ENCODE data around the gene FJX1.

Gene FJX1

DNA sequence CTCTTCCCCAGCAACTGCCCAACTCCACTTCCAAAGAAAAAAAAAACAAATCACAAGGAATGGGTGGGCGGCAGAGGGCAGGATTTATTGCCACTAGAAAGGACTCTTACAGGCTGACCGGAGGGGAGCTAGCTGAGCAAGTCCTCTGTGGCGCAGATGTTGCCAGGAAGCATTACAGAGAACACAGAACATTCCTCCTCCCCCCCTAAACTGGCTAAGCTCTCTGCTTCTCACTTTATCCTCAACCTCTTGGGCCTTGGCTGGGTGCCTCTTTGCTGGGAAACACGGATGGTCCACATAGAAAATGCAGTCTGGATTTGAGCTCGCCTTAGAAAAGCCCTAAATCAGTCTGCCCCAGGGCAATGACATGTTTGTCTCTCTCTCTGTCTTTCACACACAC lies 12.6 kb upstream of the FJX1 start:
- 47% methylated on average over 5 of the region's 5 CpGs for WGBS
- Histone ChIP-seq H3K4ac (ENCODE audit: low read depth in 1 of 2, low read length in 2 of 2) (no peak overlapping the region), H3K4me1 (ENCODE audit: control insufficient read depth, insufficient read depth, low read depth, low read length) (no peaks in the 10 kb centered on the region), H3K36me3 (ENCODE audit: control insufficient read depth in 1 of 2, insufficient read depth in 2 of 2, low read depth in 1 of 2, low read length in 2 of 2) (no peaks in the 10 kb centered on the region), H3K79me1 (replicated peaks; ENCODE audit: low read length, poor library complexity, severe bottlenecking) (no peaks in the 10 kb centered on the region), H3K14ac (ENCODE audit: low read length in 2 of 2) (no peak overlapping the region), H2AK5ac (ENCODE audit: low read length, severe bottlenecking) (no peak overlapping the region), H4K8ac (ENCODE audit: low read length) (no peak overlapping the region), H2AFZ (ENCODE audit: low read depth, low read length) (no peak overlapping the region), H3K23ac (ENCODE audit: low read length in 2 of 2) (no peak overlapping the region), H2BK5ac (ENCODE audit: low read depth, low read length, poor library complexity, severe bottlenecking) (no peak overlapping the region), H3K4me2 (ENCODE audit: low read length, poor library complexity, severe bottlenecking) (no peak overlapping the region), H3K9me3 (ENCODE audit: control insufficient read depth, low read length) (no peaks in the 10 kb centered on the region), H3K4me3 (ENCODE audit: insufficient read depth in 1 of 2, low read depth in 1 of 2, low read length in 2 of 2) (peak overlapping the region in 1 of 2 experiments; percentile 8), H2BK12ac (ENCODE audit: low read length in 2 of 2) (no peak overlapping the region), H2BK15ac (ENCODE audit: low read depth, poor library complexity, severe bottlenecking) (no peak overlapping the region), H2BK120ac (ENCODE audit: low read depth, low read length) (no peak overlapping the region), H3K27me3 (ENCODE audit: control insufficient read depth in 1 of 2, insufficient read depth in 1 of 2, low read length in 2 of 2) (peaks cover 0 to 43% of the 10 kb centered on the region in 2 experiments), H3K9ac (ENCODE audit: low read length) (peak overlapping the region; percentile 39), H3K27ac (ENCODE audit: low read length, poor library complexity, severe bottlenecking) (no peak overlapping the region), H4K91ac (ENCODE audit: low read length) (no peak overlapping the region), H3K18ac (ENCODE audit: low read depth in 1 of 2, low read length in 2 of 2) (no peak overlapping the region)
- DNase-seq: no peak

DNA sequence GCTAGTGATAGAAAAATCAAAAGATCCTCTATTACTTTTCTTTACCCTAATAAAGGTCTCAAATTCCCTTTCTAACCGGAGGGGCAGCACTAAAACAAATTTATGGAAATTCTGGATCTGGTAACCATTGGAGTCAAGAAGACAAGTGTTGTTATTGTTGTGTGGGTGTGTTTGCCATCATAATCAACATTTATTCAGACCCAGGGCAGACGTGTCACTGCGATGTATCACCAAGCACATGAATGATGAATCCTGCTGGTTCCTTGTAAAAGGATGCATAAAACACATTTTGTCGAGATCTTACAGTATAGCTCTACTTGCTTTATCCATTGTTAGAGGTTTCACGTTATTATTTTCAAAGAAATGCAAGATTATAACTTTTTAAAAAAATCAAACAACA lies 12.1 kb upstream of the FJX1 start:
- WGBS: 93% methylated on average over 3 of the region's 5 CpGs
- H3K18ac ChIP-seq (ENCODE audit: low read depth in 1 of 2, low read length in 2 of 2): no peak overlapping the region

DNA sequence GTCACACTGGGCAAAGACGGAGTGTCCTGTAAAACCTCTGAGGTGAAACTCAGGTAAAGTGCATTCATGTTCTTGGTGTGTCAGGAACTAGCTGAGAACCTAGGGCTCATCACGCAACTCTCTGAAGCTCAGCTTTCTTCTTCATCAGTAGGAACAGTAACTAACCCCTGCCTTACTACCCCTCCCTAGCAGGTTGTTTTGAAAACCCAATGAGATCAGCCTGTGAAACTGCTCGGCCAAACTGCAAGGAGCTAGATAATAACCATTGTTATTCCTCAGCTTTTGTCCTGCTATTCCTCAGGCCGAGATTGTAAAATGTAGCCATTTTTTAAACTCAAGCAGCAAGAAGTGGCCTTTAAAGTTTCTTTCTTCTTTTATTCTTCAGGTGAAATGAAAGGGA lies 9.8 kb upstream of the FJX1 start:
- Histone ChIP-seq H3K23ac (ENCODE audit: low read length in 2 of 2) (no peak overlapping the region), H2AFZ (ENCODE audit: low read depth, low read length) (no peak overlapping the region), H3K9me3 (ENCODE audit: control insufficient read depth, low read length) (no peaks in the 10 kb centered on the region), H4K8ac (ENCODE audit: low read length) (no peak overlapping the region), H2BK15ac (ENCODE audit: low read depth, poor library complexity, severe bottlenecking) (no peak overlapping the region), H3K9ac (ENCODE audit: low read length) (no peak overlapping the region), H2BK12ac (ENCODE audit: low read length in 2 of 2) (no peak overlapping the region), H2BK120ac (ENCODE audit: low read depth, low read length) (no peak overlapping the region), H4K91ac (ENCODE audit: low read length) (no peak overlapping the region), H3K4ac (ENCODE audit: low read depth in 1 of 2, low read length in 2 of 2) (no peak overlapping the region), H3K4me2 (ENCODE audit: low read length, poor library complexity, severe bottlenecking) (no peak overlapping the region), H3K36me3 (ENCODE audit: control insufficient read depth in 1 of 2, insufficient read depth in 2 of 2, low read depth in 1 of 2, low read length in 2 of 2) (no peaks in the 10 kb centered on the region), H3K14ac (ENCODE audit: low read length in 2 of 2) (no peak overlapping the region), H3K27ac (ENCODE audit: low read length, poor library complexity, severe bottlenecking) (no peak overlapping the region), H3K18ac (ENCODE audit: low read depth in 1 of 2, low read length in 2 of 2) (no peak overlapping the region), H3K4me1 (ENCODE audit: control insufficient read depth, insufficient read depth, low read depth, low read length) (no peaks in the 10 kb centered on the region), H3K79me1 (replicated peaks; ENCODE audit: low read length, poor library complexity, severe bottlenecking) (no peaks in the 10 kb centered on the region), H3K27me3 (ENCODE audit: control insufficient read depth in 1 of 2, insufficient read depth in 1 of 2, low read length in 2 of 2) (peaks cover 0 to 57% of the 10 kb centered on the region in 2 experiments), H3K4me3 (ENCODE audit: insufficient read depth in 1 of 2, low read depth in 1 of 2, low read length in 2 of 2) (no peak overlapping the region), H2AK5ac (ENCODE audit: low read length, severe bottlenecking) (no peak overlapping the region), H2BK5ac (ENCODE audit: low read depth, low read length, poor library complexity, severe bottlenecking) (no peak overlapping the region)
- no peak for DNase-seq
- 70% methylated on average over 4 of the region's 4 CpGs for WGBS

More for the DNA sequence above, 12.1 kb upstream of the FJX1 start:
- DNase-seq: no peak
- no peak overlapping the region for H2BK5ac ChIP-seq (ENCODE audit: low read depth, low read length, poor library complexity, severe bottlenecking)
- H2AK5ac ChIP-seq (ENCODE audit: low read length, severe bottlenecking): no peak overlapping the region
- H3K36me3 ChIP-seq (ENCODE audit: control insufficient read depth in 1 of 2, insufficient read depth in 2 of 2, low read depth in 1 of 2, low read length in 2 of 2): no peaks in the 10 kb centered on the region
- no peak overlapping the region for H3K14ac ChIP-seq (ENCODE audit: low read length in 2 of 2)
- H2BK15ac ChIP-seq (ENCODE audit: low read depth, poor library complexity, severe bottlenecking): no peak overlapping the region
- H3K4me1 ChIP-seq (ENCODE audit: control insufficient read depth, insufficient read depth, low read depth, low read length): no peaks in the 10 kb centered on the region
- no peak overlapping the region for H3K27ac ChIP-seq (ENCODE audit: low read length, poor library complexity, severe bottlenecking)
- H4K8ac ChIP-seq (ENCODE audit: low read length): no peak overlapping the region
- H2BK120ac ChIP-seq (ENCODE audit: low read depth, low read length): no peak overlapping the region
- no peak overlapping the region for H2AFZ ChIP-seq (ENCODE audit: low read depth, low read length)
- no peak overlapping the region for H3K4ac ChIP-seq (ENCODE audit: low read depth in 1 of 2, low read length in 2 of 2)
- H3K23ac ChIP-seq (ENCODE audit: low read length in 2 of 2): no peak overlapping the region
- H3K79me1 ChIP-seq (replicated peaks; ENCODE audit: low read length, poor library complexity, severe bottlenecking): no peaks in the 10 kb centered on the region
- peaks cover 0 to 48% of the 10 kb centered on the region in 2 experiments for H3K27me3 ChIP-seq (ENCODE audit: control insufficient read depth in 1 of 2, insufficient read depth in 1 of 2, low read length in 2 of 2)
- peak overlapping the region; percentile 39 for H3K9ac ChIP-seq (ENCODE audit: low read length)
- no peak overlapping the region for H2BK12ac ChIP-seq (ENCODE audit: low read length in 2 of 2)
- no peak overlapping the region for H3K4me2 ChIP-seq (ENCODE audit: low read length, poor library complexity, severe bottlenecking)
- H3K9me3 ChIP-seq (ENCODE audit: control insufficient read depth, low read length): no peaks in the 10 kb centered on the region
- peak overlapping the region in 1 of 2 experiments; percentile 8 for H3K4me3 ChIP-seq (ENCODE audit: insufficient read depth in 1 of 2, low read depth in 1 of 2, low read length in 2 of 2)
- H4K91ac ChIP-seq (ENCODE audit: low read length): no peak overlapping the region

DNA sequence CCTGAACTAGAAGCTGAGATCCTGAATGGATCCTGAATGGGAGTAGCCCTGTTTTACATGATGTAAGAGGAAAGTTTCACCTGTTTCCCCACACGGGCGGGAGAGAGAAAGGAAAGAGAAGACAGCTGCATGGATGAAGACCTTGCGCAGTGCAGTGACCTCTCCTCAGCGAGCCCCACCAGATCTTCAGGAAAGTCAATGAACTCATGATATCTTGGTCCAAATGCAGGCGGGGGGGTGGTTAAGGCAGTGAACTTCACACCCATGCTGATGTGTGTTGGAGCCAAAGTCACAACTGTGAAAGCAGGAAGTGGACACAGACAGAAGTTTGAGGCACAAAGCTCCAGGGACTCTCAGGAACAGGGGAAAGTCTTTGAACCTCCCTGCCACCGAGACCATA lies 8.6 kb upstream of the FJX1 start:
- H4K8ac ChIP-seq (ENCODE audit: low read length): no peak overlapping the region
- H2BK5ac ChIP-seq (ENCODE audit: low read depth, low read length, poor library complexity, severe bottlenecking): no peak overlapping the region
- H2AFZ ChIP-seq (ENCODE audit: low read depth, low read length): no peak overlapping the region
- 90% methylated on average over 6 of the region's 6 CpGs for WGBS
- no peak for DNase-seq
- no peak overlapping the region for H3K9ac ChIP-seq (ENCODE audit: low read length)
- H2BK15ac ChIP-seq (ENCODE audit: low read depth, poor library complexity, severe bottlenecking): no peak overlapping the region
- no peak overlapping the region for H3K4ac ChIP-seq (ENCODE audit: low read depth in 1 of 2, low read length in 2 of 2)
- H2BK12ac ChIP-seq (ENCODE audit: low read length in 2 of 2): no peak overlapping the region
- H4K91ac ChIP-seq (ENCODE audit: low read length): no peak overlapping the region
- H3K27me3 ChIP-seq (ENCODE audit: control insufficient read depth in 1 of 2, insufficient read depth in 1 of 2, low read length in 2 of 2): peaks cover 0 to 57% of the 10 kb centered on the region in 2 experiments
- no peak overlapping the region for H3K4me2 ChIP-seq (ENCODE audit: low read length, poor library complexity, severe bottlenecking)
- no peak overlapping the region for H2AK5ac ChIP-seq (ENCODE audit: low read length, severe bottlenecking)
- H3K9me3 ChIP-seq (ENCODE audit: control insufficient read depth, low read length): no peaks in the 10 kb centered on the region
- H3K18ac ChIP-seq (ENCODE audit: low read depth in 1 of 2, low read length in 2 of 2): no peak overlapping the region
- no peak overlapping the region for H3K27ac ChIP-seq (ENCODE audit: low read length, poor library complexity, severe bottlenecking)
- no peak overlapping the region for H3K4me3 ChIP-seq (ENCODE audit: insufficient read depth in 1 of 2, low read depth in 1 of 2, low read length in 2 of 2)
- no peak overlapping the region for H3K23ac ChIP-seq (ENCODE audit: low read length in 2 of 2)
- H2BK120ac ChIP-seq (ENCODE audit: low read depth, low read length): no peak overlapping the region
- H3K14ac ChIP-seq (ENCODE audit: low read length in 2 of 2): no peak overlapping the region
- no peaks in the 10 kb centered on the region for H3K4me1 ChIP-seq (ENCODE audit: control insufficient read depth, insufficient read depth, low read depth, low read length)
- no peaks in the 10 kb centered on the region for H3K79me1 ChIP-seq (replicated peaks; ENCODE audit: low read length, poor library complexity, severe bottlenecking)
- no peaks in the 10 kb centered on the region for H3K36me3 ChIP-seq (ENCODE audit: control insufficient read depth in 1 of 2, insufficient read depth in 2 of 2, low read depth in 1 of 2, low read length in 2 of 2)
